Activated CD8-positive, alpha-beta memory T cell treated with anti-CD3 and anti-CD28 coated beads, Interleukin-2, amount 50 U/mL, for 1 hour (primary cell): Measurements from ENCODE around the gene NFIA.

Source experiments
- DNase-seq: peaks from one replicate; pipeline ENCODE4 v3.0.0-alpha.2; 2020; ENCODE audit errors: extremely low read depth

Gene NFIA

DNA sequence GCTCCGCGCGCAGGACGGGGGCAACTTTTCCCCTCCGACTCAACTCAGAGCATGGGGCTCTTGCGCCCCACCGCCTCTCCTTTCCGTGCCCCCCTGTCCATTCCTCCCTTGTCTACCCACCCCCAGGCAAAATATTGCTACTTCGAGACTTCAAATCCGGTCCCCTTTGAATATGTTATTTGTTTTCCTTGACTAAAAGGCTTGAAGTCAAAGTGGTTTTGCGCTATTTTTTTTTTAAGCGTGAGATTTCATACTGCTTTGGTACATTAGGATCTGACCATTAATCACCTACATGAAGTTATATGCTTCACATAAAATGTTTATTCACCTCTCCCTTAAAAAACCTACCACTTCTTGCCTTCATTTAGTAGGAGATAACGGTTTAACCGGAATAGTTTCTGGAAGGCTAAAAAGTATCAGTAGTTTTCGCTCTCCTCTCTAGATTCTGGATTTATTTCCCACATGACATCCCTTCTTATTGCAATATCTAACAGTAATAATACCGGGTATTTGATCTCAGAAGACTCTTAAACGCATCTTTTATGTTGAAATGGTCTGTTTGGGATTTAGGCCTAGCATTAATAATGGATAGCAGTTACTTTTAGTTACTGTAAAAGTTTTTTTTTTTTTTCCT, 1.6 kb downstream of the NFIA start:
- DNase-seq = no peak

DNA sequence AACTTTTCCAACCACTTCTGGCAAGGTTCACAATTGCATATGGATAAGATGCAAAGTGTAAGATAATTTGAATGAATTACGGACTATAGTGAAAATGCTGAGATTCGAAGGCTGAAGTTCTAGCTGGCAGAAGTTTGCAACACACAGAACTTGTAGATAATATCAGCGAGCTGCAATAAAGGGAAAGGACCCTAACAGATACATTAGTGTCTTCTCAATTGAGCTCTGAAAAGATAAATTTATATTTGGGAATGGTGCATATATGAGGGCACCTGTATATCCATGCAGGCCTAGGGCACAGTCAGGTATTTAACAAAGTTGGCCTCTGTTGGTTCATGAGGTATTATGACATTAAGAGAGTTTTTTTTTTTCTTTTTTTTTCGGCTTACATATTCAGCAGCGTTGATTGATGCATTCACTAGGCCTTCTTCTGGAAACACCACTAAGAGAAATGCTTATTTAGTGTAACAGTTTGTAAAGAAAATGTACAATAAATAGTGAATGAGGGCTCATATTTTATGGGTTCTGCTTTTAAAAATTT, 2.2 kb downstream of the NFIA start:
- no peak for DNase-seq

DNA sequence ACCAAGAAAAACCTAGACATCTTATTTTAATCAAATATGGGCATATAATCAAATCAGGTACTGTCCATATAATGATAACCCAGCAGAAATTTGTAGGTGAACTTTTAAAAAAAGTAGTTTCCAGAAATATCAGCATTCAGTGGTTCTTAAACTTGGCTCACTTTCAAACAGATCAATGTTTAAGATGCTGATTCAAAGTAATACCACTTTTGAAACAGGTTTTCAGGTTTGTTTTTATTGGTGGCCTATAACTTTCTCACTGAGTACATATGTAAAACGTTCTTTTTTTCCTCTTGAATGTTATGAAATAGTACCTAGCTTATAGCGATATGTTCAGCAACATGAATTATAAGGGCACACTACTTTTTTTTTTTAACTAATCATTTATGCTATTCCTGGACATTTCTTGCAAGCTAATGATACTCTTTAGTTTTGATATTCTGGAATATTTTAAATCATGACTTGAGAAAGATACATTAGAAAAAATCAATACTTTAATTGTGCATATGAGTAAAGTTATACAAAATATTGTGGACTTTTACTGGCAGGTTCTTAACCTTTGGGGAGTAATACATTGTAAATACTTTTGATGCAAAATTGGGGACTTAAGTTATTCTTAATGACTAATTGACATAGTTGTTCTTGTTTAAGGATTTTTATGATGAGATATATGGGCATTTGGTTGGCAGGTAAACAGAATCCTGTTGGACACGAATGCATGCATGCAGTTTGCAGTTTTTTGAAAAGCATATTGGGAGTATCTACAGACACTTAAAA, 3.0 kb downstream of the NFIA start:
- no peak for DNase-seq

DNA sequence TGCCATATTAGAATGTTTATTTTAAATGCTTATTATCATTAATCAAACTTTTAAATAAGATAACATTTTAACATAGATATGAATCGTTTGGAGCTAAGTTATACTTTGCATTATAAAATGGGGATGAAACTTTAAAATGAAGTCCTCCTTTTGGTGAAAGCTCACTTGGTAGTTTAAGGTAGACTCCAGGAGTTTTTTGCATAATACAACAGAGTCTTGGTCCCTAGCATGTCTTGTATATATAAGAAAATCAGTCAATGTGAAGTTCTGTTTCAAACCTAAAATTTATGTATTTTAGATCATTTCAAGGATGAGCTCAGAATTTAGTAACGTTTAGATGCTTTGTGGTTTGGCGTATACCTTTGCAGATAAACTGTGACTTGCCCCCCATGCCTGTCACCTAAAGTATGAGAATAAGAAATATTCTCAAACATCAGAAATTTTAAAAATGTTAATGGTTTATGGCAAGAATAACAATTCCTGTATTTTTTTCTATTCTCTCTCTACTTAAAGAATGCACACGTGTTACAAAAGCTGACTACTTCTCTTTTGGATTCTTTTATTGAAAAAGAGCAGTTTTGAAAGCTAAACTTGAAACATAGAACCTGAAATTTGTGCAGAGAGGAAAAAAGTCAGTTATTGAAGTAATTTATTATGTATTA, 3.8 kb downstream of the NFIA start:
- DNase-seq = no peak

DNA sequence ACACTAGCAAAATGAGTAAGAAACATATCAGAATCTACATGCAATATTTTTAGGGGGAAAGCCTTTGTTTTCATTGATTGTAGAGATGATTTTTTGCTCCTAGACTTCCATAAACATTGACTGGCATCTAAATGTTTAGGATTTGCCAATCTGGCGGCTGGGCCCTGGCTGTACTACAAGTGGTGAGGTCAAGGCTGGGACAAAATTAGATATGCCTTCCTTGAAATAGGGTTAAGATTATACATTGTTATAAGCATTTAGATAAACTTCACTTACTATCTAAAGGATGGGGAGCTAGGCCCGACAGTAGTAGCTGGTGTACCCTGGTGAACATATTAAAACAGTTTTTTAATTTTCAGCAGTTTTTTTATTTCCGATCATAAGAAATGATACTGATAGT, 5.2 kb downstream of the NFIA start:
- no peak for DNase-seq

DNA sequence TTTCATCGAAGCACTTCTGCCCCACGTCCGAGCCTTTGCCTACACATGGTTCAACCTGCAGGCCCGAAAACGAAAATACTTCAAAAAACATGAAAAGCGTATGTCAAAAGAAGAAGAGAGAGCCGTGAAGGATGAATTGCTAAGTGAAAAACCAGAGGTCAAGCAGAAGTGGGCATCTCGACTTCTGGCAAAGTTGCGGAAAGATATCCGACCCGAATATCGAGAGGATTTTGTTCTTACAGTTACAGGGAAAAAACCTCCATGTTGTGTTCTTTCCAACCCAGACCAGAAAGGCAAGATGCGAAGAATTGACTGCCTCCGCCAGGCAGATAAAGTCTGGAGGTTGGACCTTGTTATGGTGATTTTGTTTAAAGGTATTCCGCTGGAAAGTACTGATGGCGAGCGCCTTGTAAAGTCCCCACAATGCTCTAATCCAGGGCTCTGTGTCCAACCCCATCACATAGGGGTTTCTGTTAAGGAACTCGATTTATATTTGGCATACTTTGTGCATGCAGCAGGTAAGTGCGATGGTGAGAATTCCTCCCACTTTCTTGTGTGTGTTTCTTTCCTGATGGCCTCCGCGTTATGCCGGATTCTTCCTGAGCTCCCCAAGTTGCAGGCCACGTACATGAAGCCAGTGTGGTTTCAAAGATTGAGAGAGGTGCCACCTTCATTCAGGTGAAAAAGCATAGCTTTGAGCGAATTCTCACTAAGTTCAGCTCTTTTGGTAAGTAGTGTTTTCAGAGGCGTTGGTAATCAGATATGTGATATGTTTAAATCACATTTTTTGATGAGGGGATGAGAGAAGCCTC, 6.0 kb downstream of the NFIA start:
- no peak for DNase-seq

DNA sequence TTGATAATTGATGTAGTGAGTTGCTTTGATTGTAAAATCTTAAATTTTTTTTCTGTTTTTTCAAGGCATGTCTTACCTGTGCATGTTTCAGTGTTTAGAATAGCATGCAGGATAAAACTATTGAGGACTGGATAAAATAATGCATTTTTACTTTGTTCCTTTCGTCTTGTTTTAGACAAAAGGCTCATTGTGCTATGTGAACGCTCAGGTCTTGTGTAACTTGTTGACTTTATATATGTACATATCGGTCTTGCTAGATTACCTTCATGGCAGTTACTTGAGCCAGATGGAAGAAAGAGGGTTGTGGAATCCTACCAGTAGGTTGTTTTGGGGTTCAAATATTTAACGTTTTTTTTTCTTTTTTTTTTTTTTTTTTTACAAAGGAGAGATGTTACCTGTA, 7.0 kb downstream of the NFIA start:
- no peak for DNase-seq

DNA sequence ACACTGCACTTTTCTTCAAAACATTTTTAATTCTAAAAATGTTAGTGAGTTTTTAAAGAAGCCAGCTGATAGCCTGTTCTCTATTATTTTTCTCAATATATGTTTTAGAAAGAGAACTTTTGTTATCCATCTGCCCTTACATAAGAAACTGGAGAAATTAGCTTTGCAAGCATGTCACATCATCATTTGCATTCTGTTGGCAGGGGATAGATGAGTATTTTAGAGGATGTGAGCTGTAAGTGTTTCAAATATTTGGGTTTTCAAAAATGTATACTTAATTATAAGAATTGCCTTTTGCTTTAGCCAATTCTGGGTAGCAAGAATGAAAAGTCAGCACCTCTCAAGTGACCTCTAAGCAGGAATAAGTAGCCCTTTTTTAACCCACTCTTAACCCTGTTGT, 7.4 kb downstream of the NFIA start:
- DNase-seq = no peak

DNA sequence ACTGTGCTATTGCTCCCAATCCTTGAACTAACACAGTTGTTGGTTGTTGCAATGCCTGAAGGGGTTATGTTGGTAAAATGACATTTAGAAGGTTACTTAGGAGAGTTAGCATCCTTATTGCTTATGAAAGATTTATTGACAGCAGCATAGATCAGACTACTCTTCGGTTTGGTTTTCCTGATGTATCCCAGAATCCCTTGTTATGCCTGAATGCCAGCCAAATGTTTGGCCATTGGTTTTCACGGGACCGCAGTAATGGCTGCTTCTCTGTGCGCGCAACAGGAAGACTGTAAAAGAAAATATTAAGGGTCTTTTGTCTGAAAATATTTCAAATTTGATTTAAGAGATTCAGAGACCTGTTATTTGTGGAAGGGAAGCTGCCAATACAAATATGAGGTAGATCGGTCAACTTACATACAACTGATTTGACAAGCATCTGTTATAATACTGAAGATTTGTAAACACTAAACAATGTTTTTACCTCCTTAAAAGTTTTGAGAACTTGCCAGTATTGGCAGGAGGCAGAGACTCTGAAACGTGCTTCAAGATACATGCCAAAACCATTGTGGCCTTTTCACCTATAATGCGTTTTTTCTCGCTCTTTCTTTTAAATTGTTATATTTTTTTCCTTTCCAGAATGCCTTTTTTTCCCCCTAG, 8.3 kb downstream of the NFIA start:
- DNase-seq = no peak

DNA sequence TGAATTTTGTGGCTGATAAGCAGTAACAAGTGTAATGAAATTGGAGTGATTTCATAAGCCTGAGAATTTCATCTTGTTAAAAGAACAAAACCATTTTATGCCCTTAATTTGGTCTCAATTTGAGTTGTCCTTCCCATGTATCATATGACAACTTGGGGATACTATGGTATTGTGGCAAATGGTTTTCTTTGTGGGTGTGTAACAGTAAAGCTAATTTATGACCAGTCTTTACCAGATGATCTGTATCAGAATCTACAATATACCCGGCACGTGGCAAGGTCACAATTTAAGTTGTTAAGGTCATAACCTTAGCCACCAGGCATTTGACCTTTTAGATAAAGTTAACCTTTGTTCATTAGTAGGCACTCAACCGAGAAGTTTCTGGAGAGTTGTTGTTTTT, 9.1 kb downstream of the NFIA start:
- DNase-seq = no peak

DNA sequence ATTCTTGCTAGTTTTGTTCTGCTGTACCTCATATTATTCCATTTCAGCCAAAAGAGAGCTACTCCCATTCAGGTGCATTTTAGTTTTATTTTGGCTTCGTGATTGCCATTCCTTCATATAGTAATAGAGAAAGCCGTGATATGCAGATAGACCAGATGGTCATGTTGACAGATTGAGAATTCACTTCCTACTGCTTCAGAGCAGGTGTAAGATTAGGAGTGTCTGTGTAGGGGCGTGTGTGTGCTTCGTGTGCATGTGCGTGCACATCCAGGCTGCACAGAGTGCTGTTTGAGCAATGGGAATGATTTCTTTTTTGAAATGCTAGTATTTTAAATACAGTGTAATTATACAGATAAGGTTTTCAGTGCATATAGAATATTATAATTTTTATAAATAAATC, 10.3 kb downstream of the NFIA start:
- DNase-seq = no peak

DNA sequence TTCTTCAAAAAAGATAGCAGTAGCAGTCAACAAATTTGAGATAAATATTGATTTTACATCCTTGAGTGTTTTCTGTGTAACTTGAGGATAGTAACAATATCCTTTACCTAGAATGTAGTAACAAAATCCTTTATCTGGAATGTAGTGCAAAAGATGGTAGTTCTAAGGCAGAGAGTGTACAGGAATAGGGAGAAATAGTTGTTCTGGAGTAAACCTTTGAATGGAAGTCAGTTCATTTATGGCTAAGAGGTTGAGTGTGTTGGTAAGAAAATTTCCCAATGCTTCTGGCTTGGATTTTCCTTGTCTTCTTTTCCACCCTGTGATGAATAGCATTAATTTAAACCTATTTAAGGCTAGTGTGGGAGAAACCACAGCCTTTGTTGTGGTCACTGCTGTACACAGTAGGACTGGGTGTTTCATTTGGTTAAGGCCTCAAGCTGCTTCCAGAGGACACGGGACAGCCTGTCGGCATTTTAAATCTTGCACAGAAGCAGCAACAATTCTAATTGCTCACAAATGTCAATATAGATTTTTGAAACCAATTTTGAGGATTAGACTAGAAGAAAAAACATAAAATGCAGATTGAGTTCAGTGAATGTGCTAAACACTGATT, 11.3 kb downstream of the NFIA start:
- DNase-seq = no peak

DNA sequence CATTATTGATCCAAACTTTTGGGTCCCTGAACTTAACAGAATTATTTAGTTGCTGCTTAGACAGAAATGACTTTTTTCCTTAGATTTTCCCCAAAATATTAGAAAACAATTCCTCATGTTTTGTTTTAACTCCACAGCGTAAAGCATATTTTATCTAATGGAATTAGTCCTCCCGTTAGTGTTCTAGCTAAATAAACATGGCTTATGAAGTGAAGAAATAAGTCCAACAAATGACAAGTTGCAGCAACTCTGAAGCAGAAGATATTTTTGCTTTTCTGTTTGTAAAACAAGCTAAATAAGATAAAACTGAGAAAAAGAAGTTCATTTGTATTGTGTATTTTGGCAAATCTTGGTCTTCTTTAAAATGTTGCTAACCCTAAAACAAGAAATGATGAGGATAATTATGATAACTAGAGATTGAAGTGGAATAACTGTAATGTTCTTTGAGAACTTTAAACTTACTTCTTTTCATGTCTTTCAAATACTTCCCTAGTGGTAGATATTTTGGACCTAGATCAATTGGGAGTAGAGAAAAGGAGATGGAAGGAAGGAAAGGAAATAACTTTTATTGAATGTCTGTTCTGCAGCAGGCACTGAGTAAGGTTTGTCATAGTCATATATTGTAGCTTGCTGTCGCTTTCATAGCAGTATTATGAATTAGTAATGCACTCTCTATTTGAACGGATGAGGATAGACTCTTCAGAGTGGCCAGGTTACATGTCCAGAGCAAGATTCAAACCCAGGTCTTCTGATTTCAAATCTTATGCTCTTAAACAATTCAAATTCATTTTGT, 12.5 kb downstream of the NFIA start:
- no peak for DNase-seq

DNA sequence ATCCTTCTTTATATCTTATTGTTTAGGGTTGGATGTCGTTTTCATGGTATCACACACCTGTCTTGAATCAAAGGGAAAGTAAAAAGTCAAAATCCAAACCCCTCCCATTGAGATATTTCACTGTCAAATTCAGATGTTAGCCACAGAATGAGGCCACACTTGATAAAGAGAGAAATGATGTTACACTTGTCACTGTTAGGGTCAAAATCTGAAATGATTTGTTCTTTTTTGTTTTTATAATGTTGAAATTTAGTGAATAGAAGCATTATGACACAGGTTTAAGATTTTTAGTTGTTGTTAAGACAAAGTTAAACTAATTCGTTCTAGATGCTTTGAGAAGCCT, 13.1 kb downstream of the NFIA start:
- no peak for DNase-seq

DNA sequence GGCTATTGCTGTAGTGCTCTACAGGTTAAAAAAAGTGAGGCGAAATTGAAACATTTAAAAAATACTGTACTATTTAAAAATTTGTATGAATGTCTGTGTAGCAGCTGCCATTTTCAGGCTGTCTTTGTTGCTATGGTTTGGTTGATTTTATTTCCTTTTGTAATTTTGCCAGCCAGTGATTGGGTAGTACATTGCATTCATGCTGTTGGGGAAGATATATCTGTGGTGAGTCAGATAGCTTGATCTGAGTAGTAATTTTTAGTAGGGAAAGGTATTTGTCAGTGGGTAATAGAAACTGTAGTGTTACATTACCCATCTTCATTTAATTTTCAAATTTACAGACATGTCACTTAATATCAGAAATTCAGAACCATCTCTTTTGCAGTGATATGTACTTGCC, 15.0 kb downstream of the NFIA start:
- DNase-seq = no peak

DNA sequence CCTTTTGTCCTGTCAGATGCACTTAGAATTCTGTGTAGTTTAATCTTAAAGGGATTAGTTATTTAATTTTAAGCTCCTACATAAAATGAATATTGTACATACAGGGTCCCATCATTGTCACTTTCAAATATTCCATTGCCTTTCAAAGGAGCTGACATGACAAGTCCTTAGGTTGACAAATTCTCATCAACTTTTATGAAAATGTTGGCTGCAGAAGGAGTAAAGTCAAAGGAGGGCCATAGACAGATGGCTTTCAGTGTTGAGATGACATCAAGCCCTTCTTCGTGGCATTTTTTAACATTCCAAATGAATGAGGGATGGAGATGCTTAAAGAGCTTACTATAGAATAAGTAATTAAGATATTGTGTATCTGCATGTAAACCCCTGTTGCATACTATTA, 15.4 kb downstream of the NFIA start:
- DNase-seq = no peak

DNA sequence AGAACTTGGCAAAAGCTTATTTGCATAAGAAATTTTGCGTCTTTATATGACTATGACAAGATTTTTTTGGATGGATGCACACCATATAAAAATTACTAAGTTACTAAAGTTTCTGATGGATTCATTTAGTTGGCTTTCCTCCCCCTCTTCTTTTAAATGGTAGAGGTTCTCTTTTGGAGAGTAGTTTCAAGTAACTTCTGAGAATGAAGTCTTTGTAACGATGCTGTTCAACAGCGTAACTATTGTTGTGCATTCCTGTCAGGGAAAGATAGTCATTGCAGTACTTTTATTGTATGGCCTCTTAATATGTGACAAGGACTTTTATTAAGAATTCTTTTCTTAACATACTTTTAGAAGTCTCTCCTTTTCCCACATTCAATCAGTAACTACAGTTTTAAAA, 16.0 kb downstream of the NFIA start:
- DNase-seq = no peak

DNA sequence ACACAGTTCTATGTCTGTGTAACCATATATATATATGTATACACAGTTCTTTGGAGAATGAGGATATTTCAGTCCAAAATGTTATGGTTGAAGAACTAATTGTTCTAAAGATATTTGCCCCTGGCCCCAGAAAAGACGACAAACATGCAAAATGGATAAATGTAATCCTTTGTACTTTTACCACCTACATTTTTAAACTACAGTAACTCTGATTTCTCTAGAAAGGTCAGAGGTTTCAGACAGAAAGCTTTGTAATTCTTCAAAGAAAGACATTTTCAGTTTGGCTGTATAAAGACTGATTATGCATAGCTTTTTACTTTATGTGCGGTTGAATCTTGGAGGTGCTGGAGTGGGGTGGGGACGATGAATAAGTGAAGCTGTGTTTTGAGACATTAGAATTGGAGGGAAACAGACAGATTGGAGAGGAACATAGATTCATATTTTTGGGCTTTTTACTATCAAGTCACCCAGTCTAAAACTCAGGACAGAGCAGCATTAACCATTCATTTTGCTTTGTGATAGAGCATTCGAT, 16.6 kb downstream of the NFIA start:
- DNase-seq = no peak

DNA sequence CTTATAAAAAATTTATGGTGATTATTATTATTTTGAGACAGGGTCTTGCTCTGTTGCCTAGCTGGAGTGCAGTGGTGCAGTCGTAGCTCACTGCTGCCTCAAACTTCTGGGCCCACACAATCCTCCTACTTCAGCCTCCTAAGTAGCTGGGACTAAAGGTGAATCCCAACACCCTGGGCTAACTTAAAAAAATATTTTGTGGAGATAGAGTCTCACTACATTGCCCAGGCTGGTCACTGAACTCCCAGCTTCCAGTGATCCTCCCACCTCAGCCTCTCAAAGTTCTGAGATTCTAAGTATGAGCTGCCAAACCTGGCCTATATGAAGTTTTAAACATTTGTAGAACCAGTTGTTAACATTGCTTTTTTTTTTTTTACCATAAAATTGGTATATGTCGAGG, 18.2 kb downstream of the NFIA start:
- DNase-seq = no peak

DNA sequence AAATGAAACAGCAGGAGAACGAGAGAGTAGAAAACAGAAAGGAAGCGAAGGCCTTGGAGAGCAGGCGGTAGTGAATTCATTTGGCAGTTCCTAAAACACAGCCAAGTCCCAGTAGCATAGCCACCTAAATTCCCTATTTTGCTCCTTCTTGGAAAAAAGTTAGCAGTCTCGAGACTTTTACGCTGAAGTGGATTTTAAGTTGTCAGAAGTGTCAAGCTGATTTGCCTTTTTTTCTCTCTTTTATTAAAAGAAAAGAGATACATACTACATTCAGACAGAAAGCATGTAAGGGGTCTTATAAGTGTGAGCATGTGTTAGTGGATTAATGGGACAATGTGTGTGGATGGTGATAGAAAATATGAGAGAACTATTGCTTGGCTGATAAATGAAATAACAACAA, 19.2 kb downstream of the NFIA start:
- no peak for DNase-seq
